Measurements from ENCODE around the gene TMEM17. TPM values are rescaled to one million over a fixed set of nuclear protein-coding genes. Genes with fewer than 3 reads are reported as not detected.
"Not testable (repeated sequence)": the region's sequence is repeated elsewhere in the genome, so short reads cannot be mapped to it uniquely, and the experiment has no call there.

Gene TMEM17, protein sequence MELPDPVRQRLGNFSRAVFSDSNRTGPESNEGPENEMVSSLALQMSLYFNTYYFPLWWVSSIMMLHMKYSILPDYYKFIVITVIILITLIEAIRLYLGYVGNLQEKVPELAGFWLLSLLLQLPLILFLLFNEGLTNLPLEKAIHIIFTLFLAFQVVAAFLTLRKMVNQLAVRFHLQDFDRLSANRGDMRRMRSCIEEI
- 3.9 and 4.7 TPM in 2 replicates for total RNA-seq (2014; rRNA removed; shearing (Covaris generic))

DNA sequence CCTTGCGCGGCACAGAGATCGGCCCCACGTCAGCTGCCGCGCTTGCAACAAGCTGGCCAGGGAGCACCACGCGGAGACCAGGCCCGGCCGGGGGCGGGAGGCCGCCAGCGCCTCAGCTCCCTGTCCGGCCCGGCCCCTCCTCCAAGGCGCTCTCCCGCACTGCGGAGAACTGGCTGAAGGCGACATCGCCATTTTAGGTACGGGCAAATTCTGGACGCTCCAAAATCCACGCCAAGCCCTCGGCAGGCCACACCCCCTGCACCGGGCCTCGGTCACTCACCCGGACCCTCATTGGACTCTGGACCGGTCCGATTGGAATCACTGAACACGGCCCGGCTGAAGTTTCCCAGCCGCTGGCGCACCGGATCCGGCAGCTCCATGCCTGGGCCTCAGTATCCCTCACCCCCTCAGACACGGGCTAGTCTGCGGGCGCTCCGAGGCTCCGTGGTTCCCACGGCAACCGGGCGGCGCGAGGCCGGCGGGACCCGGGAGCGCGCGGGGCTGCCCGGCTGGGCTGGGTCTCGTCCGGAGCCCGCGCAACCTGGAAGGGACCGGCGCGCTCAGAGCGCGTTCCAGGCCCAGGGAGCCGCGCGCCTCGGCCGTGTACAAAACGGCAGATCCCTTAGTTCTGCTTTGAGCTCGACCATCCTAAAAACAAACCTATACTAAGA, at the start of gene TMEM17:
Gene TMEM17 (minus strand): TSS at position 446 of the 671 bp plus-strand sequence. CDS start 66 bp downstream, at position 380.
- Histone ChIP-seq H3K27me3 (replicated peaks) (no peaks in the 10 kb centered on the region), H3K27ac (peak within 1 kb of the TSS; percentile 70), H3K9me3 (replicated peaks) (no peaks in the 10 kb centered on the region), H3K4me1 (replicated peaks) (peaks cover 25% of the 10 kb centered on the region), H3K36me3 (no peaks in the 10 kb centered on the region), H3K4me3 (peak within 1 kb of the TSS; percentile 76)
- peak; percentile 94 to 96 for DNase-seq (ENCODE audit: low read depth in 1 of 2, low spot score in 2 of 2)

DNA sequence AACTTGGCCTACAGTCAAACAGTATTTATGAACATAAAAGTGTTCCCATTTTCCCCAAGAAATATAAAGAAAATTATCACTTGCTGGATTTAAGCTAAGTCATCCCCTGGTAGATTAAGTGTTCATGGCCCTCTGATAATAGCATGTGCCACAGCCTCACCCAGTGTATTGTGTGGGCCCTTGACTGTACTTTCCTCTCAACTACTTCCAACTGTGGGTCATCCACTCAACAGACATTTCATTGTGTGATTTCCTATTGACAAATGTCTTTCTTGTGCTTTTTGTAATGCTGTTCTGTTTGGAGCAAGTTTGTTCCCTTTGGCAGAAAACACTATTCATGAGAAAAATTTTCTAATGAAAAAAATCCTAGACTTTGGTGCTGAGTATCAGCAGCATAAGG, 48.4 kb upstream of the TMEM17 start:
- Histone ChIP-seq H3K9me3 (replicated peaks) (no peaks in the 10 kb centered on the region), H3K4me1 (replicated peaks) (no peaks in the 10 kb centered on the region), H3K4me3 (no peak overlapping the region), H3K36me3 (no peaks in the 10 kb centered on the region), H3K27ac (no peak overlapping the region), H3K27me3 (replicated peaks) (no peaks in the 10 kb centered on the region)
- DNase-seq (ENCODE audit: low read depth in 1 of 2, low spot score in 2 of 2) = no peak

DNA sequence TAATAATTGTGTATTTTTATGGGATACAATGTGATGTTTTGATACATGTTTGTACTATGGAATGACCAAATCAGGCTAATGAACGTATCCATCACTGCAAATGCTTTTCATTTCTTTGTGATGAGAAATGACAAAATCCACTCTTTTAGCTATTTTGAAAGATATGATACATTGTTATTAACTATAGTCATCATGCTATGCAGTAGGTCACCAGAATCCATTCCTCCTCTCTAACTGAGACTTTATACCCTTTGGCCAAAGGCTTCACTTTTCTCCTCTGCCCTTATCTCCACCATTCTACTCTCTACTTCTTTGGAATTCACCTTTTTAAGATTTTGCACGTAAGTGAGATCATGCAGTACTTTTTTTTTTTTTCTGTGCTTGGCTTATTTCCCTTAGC, 44.5 kb upstream of the TMEM17 start:
- H3K4me1 ChIP-seq (replicated peaks) = no peaks in the 10 kb centered on the region

DNA sequence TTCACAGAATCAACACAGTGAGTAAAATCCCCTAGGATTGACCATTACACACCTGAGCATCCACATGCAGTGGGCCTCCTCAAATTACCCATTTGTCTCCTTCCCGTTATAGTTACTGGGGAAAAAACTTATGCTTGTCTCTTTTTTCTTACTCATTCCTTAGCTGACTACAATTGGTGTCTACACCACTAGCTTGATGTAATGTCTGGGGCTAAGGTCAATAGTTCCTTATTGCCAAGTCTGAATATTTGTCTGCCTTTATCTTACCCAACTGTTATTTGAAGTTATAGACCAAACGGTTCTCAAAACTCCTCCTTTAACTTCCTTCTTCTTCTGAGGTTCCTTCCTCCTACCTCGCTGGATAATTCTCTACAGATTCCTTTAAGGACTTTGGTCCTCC, 41.9 kb upstream of the TMEM17 start:
- no peaks in the 10 kb centered on the region for H3K36me3 ChIP-seq
- H3K9me3 ChIP-seq (replicated peaks) = no peaks in the 10 kb centered on the region
- H3K27me3 ChIP-seq (replicated peaks) = no peaks in the 10 kb centered on the region
- no peaks in the 10 kb centered on the region for H3K4me1 ChIP-seq (replicated peaks)
- no peak overlapping the region for H3K4me3 ChIP-seq
- no peak for DNase-seq (ENCODE audit: low read depth in 1 of 2, low spot score in 2 of 2)
- no peak overlapping the region for H3K27ac ChIP-seq

More for the DNA sequence above, 44.5 kb upstream of the TMEM17 start:
- H3K4me3 ChIP-seq = no peak overlapping the region
- DNase-seq (ENCODE audit: low read depth in 1 of 2, low spot score in 2 of 2) = no peak
- no peaks in the 10 kb centered on the region for H3K9me3 ChIP-seq (replicated peaks)
- no peaks in the 10 kb centered on the region for H3K36me3 ChIP-seq
- H3K27me3 ChIP-seq (replicated peaks) = no peaks in the 10 kb centered on the region
- H3K27ac ChIP-seq = no peak overlapping the region

DNA sequence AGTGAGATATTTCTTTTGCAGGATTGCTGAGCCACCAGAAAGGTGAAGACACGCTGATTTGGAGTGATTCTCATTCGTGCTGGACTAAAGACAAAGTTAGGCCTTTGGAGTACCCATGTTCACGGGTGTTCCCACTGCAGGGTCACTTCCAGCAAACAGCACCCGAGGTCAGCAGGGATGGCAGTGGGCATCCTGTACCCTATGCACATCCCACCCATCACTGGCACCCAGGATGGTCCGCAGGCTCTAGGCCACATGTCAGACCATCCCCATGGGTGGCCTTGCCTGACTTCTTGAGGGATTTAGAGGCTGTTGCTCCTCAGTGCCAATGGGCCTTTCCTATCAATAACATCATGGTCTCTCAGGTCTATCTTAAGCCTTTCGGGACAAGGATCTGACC, 39.3 kb upstream of the TMEM17 start:
- DNase-seq (ENCODE audit: low read depth in 1 of 2, low spot score in 2 of 2) = no peak
- no peaks in the 10 kb centered on the region for H3K9me3 ChIP-seq (replicated peaks)
- H3K27me3 ChIP-seq (replicated peaks) = no peaks in the 10 kb centered on the region
- H3K27ac ChIP-seq = no peak overlapping the region
- H3K4me3 ChIP-seq = no peak overlapping the region
- no peaks in the 10 kb centered on the region for H3K36me3 ChIP-seq
- H3K4me1 ChIP-seq (replicated peaks) = no peaks in the 10 kb centered on the region

DNA sequence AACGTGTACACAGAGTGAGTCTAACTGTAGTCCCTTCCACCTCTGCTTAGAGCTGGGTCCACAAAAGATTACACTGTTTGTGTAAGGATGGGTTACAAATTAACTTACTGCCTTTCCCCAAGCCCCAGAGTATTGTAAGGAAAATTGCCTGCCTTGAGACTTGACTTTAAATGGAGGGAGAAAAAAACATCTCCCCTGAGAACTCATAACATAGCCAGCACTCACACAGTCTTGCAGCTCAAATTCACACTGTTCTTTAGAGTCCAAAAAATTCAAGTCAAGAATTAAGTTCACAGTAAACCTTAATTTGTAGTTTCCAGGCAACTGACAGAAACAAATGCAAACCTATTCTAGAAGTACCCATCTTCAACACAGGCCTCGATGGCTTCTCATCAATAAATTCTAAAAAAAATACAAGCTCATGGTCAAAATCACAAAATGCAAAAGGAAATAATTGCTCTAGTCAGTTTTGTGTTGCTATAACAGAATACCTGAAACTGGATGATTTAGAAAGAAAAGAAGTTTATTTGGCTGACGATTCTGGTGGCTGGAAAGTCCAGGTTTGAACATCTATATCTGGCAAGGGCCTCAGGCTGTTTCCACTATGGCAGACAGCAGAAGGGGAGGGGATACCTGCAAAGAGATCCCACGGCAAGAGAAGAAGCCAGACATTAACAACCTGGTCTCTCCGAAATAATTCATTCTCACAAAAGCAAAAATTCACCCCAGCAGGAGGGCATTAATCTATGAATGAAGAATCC, 34.6 kb upstream of the TMEM17 start:
- no peak overlapping the region for H3K27ac ChIP-seq
- no peaks in the 10 kb centered on the region for H3K4me1 ChIP-seq (replicated peaks)
- no peak for DNase-seq (ENCODE audit: low read depth in 1 of 2, low spot score in 2 of 2)
- no peaks in the 10 kb centered on the region for H3K27me3 ChIP-seq (replicated peaks)
- no peak overlapping the region for H3K4me3 ChIP-seq
- H3K36me3 ChIP-seq = no peaks in the 10 kb centered on the region
- H3K9me3 ChIP-seq (replicated peaks) = no peaks in the 10 kb centered on the region

DNA sequence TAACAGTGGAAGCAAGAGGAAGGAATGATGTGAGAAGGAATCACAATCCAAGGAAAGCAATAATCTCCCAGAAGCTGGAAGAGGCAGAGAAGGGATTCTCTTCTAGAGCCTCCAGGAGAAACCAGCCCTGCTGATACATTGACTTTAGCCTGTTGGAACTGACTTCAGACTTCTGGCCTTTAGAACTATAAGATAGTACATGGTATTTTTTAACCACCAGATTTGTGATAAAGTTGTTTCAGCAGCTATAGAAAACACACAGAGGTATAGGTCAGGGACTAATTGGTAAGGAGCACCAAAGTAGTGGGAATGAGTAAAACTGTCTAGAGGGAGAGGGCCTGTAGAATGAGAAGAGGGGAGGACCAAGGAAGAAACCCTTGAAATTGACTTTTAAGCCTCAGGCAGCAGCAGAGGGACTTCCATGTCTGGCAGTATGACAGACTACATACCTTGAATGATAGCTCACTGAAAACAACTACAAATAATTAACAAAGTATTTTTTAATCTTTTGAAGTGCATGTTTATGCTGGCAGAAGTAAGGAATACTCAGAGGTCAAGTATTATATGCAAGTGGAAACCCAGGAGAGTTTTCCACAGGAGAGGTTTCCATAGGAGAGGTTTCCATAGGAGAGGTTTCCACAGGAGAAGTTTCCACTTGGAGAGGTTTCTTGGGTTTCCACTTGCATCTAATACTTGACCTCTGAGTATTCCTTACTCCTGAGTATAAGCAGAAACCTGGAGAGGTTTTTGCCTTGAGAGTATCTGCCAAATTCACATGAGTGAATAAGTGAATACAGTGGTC, 33.8 kb upstream of the TMEM17 start:
- Histone ChIP-seq H3K36me3 (no peaks in the 10 kb centered on the region), H3K27me3 (replicated peaks) (no peaks in the 10 kb centered on the region), H3K4me1 (replicated peaks) (no peaks in the 10 kb centered on the region), H3K27ac (no peak overlapping the region), H3K9me3 (replicated peaks) (no peaks in the 10 kb centered on the region), H3K4me3 (no peak overlapping the region)
- no peak for DNase-seq (ENCODE audit: low read depth in 1 of 2, low spot score in 2 of 2)

DNA sequence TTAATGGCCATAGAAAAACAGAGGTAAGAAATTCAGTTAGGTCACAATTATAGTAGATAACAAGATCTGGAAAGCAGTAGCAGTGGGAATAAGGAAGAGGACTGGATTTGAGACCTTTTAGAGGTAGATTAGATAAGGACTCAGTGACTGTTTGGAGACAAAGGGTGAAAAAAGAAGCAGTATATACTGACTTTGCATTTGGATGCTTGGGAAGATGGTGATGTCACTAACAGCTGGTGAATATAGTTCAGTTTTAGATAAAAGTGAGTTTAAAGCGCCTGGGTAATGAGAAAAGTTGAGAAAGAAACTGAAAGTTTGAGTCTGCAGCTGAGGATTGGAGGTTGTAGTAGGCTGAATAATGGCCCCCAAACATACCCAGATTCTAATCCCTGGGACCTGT, 32.8 kb upstream of the TMEM17 start:
- Histone ChIP-seq H3K27ac (no peak overlapping the region), H3K9me3 (replicated peaks) (no peaks in the 10 kb centered on the region), H3K4me3 (no peak overlapping the region), H3K4me1 (replicated peaks) (no peaks in the 10 kb centered on the region), H3K27me3 (replicated peaks) (no peaks in the 10 kb centered on the region), H3K36me3 (no peaks in the 10 kb centered on the region)
- DNase-seq (ENCODE audit: low read depth in 1 of 2, low spot score in 2 of 2) = no peak

DNA sequence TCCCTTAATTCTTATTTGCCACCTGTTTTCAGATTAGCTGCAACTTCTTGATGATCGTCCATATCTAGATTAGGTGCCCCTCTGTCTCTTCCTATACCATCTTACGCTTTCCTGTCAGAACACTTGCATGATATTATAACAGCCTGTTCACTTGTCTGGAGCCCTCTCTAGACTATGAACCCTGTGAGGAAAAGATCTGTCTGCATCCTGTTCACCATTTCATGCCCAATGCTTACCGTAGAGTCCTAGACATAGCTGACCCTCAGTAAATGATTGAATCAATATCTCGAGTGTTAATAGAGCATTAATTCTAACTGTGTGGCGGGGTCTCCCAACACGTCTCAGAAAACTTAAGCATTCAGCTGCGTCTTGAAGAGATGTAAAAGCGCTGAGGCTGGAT, 31.8 kb upstream of the TMEM17 start:
- Histone ChIP-seq H3K27me3 (replicated peaks) (no peaks in the 10 kb centered on the region), H3K9me3 (replicated peaks) (no peaks in the 10 kb centered on the region), H3K36me3 (no peaks in the 10 kb centered on the region), H3K4me3 (no peak overlapping the region), H3K4me1 (replicated peaks) (no peaks in the 10 kb centered on the region), H3K27ac (no peak overlapping the region)
- no peak for DNase-seq (ENCODE audit: low read depth in 1 of 2, low spot score in 2 of 2)

DNA sequence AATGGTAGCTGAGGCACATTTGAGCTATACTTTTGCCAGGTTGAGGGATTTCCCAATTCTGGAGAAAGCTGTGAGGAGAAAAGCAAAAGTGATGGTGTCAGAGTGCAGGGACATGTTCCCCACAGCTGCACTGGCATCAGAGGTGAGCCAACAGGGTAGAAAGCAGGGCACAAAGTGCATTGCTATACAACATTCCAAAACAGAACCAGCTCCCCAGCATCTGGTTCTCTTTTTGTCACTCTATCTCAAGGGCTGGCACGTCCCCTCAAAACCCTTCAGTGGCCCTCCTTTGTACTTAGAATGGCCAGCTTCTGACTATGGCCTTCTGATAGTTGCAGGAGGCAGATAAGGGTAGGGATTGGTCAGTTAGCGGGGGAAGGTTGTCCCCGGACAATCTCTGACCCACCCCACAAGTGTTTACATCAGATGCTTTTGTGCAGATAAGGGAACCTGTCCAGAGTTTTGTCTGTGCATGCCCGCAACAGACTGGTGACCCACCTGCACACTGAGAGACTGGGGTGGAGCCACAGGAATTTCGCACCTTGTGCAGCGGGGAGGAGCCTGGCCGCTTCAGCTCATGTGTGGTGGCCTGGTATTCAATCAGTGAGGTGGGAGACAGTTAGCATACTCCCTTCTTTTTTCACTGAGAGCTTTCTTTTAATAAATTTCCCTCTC, 31.0 kb upstream of the TMEM17 start:
- H3K27ac ChIP-seq = no peak overlapping the region
- no peaks in the 10 kb centered on the region for H3K27me3 ChIP-seq (replicated peaks)
- no peak overlapping the region for H3K4me3 ChIP-seq
- H3K4me1 ChIP-seq (replicated peaks) = no peaks in the 10 kb centered on the region
- no peaks in the 10 kb centered on the region for H3K36me3 ChIP-seq
- no peaks in the 10 kb centered on the region for H3K9me3 ChIP-seq (replicated peaks)
- no peak for DNase-seq (ENCODE audit: low read depth in 1 of 2, low spot score in 2 of 2)

DNA sequence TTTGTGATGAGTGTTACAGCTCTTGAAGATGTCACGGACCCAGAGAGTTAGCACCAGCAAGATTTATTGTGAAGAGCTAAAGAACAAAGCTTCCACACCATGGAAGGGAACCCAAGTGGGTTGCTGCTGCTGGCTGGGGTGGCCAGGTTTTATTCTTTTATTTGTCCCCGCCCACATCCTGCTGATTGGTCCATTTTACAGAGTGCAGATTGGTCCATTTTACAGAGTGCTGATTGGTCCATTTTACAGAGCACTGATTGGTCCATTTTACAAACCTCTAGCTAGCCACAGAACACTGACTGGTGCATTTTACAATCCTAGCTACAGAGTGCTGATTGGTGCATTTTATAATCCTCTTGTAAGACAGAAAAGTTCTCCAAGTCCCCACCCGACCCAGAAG, 29.5 kb upstream of the TMEM17 start:
- H3K9me3 ChIP-seq (replicated peaks); H3K4me1 ChIP-seq (replicated peaks); H3K36me3 ChIP-seq; DNase-seq (ENCODE audit: low read depth in 1 of 2, low spot score in 2 of 2); H3K27me3 ChIP-seq (replicated peaks); H3K4me3 ChIP-seq; H3K27ac ChIP-seq: not testable (repeated sequence)

DNA sequence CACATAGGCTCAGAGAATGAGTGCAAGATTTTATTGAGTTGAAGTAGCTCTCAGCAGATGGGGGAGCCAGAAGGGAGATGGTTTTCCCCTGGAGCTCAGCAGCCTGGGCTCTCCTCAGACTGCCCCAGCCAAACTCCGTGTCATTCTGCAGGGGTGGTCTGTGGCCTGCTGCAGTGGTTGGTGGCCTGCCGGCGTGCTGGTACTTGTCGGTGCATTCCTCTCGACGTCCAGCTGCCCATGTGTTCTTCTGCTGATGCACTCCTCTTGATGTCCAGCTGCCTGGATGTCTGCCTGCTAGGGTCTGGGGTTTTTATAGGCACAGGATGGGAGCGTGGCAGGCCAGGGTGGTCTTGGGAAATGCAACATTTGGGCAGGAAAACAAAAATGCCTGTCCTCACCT, 25.6 kb upstream of the TMEM17 start:
- peaks cover 5% of the 10 kb centered on the region for H3K4me1 ChIP-seq (replicated peaks)
- H3K4me3 ChIP-seq = no peak overlapping the region
- H3K36me3 ChIP-seq = no peaks in the 10 kb centered on the region
- no peak for DNase-seq (ENCODE audit: low read depth in 1 of 2, low spot score in 2 of 2)
- H3K27ac ChIP-seq = no peak overlapping the region
- no peaks in the 10 kb centered on the region for H3K27me3 ChIP-seq (replicated peaks)
- no peaks in the 10 kb centered on the region for H3K9me3 ChIP-seq (replicated peaks)

DNA sequence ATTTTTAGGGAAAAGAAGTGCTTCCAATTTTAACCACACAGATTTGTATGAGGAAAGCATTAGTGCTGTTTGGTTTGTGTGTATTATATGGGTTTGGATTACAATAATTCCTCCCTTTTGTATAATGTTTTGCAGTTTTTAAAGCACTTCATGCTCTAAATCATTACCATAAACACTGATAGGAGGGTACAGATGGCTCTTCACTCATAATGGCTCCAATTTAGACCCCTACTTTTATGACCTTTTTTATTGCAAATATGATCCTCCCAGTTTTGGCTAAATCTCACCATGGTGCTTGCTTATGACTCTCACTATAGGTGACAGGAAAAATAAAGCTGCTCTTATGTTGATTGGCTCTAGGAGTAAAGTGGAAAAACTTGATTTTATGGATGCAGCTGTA, 23.8 kb upstream of the TMEM17 start:
- Histone ChIP-seq H3K4me3 (no peak overlapping the region), H3K27ac (no peak overlapping the region), H3K36me3 (no peaks in the 10 kb centered on the region), H3K4me1 (replicated peaks) (peaks cover 12% of the 10 kb centered on the region), H3K27me3 (replicated peaks) (no peaks in the 10 kb centered on the region), H3K9me3 (replicated peaks) (no peaks in the 10 kb centered on the region)
- no peak for DNase-seq (ENCODE audit: low read depth in 1 of 2, low spot score in 2 of 2)
